GM21390 (cell line): Measurements from ENCODE around the gene C19orf38.
"Not testable (repeated sequence)": the region's sequence is repeated elsewhere in the genome, so short reads cannot be mapped to it uniquely, and the experiment has no call there.

Source experiments
- ATAC-seq: cut with Tn5 transposase; IDR thresholded peaks from one replicate; pipeline ENCODE4 v1.9.1; 2021; ENCODE audit not compliant: unreplicated experiment

Gene C19orf38

DNA sequence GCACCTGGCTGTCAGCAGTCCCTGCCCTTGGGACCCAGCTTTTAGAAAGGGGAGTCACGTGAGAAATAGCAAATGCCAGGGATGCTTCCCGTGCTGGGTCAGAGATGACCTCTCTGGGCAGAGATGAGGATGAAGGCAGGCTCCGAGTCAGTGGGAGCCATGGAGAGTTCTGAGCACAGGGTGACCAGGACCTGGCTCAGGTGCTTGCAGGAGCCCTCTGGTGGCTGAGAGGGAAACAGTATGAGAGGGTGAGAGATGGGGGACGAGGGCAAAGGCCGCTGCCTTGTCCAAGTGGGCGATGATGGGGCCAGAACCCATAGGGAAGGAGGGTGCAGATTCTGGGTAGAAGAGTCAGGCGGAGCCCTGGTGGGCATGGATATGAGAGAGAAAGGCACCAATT, 28.0 kb upstream of the C19orf38 start:
- ATAC-seq = no peak

DNA sequence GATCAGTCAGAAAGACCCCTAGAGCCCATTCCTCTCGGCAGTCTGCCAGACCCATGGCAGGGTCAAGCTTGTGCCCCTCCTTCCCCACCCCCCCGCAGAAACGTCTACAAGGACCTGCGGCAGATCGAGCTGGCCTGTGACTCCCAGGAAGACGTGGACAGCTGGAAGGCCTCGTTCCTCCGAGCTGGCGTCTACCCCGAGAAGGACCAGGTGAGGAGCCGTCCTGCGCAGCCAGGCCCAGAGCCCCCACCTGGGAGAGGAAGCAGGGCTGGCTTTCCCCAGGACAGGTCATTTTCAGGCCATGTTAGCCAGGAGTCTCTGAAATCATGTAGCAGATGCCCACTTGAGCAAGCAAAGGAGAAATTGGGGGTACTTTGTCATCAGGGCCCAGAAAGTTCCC, 24.5 kb upstream of the C19orf38 start:
- ATAC-seq = no peak

DNA sequence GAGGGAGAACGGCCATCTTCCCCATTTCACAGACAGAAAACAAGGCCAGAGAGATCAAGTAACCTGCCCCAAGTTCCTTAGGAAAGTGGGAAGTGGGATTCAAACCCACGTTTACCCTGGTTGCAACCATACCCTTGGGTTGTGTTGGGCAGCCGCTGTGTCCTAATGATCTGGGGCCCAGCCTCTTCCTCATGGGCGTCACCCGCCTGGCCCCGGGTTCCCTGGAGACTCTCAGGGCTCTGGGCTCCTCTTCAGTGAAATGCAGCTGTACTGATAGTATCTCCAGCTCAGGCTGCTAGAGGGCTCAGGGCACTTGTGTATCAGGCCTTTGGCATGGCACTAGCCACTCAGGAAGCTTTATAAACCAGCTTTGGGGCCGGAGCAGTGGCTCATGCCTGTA, 22.0 kb upstream of the C19orf38 start:
- no peak for ATAC-seq

DNA sequence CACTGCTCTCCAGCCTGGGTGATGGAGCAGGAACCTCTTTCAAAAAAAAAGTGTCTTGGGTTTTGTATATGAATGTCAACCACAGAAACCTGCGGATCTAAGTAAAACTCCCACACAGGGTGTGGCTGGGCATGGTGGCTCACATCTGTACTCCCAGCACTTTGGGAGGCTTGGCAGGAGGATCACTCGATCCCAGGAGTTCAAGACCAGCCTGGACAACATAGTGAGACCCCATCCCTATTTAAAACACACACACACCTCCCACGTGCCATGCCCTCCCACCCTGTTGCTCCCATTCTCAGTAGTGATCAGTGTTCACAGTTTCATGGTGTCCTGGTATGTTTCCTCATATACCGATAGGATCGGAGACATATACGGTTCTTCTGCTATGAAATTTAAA, 21.4 kb upstream of the C19orf38 start:
- no peak for ATAC-seq

GRCh38 chr19:10828981-10829821, 19.0 kb upstream of the C19orf38 start:
- ATAC-seq = no peak

DNA sequence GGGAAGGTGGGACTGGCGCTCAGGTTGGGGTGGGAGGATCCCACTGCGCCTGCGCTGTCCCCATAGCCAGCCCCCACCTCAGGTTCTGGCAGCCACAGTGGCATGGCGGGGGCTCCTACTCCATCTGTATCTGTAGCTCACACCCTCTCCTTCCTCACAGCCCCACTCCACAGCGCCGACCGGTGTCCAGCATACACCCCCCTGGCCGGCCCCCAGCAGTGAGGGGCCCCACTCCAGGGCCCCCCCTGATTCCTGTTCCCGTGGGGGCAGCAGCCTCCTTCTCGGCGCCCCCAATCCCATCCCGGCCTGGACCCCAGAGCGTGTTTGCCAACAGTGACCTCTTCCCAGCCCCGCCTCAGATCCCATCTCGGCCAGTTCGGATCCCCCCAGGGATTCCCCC, 18.2 kb upstream of the C19orf38 start:
- no peak for ATAC-seq

DNA sequence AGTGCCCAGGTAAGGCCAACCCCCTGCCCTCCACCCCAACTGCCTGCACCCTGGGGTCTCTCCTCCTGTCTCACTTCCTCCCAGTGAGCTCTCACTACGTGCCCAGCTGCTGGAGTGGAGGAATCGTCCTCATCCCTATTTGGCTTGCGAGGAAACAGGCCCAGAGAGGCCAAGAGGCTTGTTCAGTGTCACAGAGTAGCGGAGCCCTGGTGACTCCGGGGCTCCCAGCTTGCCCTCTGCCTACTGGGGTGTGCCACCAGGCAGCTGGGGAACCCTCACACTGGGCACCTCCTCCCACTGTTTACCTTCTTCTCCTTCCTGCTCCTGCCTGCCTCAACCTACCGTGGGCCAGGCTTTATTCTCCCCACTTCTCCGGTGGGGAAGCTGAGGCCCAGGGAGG, 17.8 kb upstream of the C19orf38 start:
- ATAC-seq = no peak

GRCh38 chr19:10830931-10831779, 17.1 kb upstream of the C19orf38 start:
- ATAC-seq = no peak

DNA sequence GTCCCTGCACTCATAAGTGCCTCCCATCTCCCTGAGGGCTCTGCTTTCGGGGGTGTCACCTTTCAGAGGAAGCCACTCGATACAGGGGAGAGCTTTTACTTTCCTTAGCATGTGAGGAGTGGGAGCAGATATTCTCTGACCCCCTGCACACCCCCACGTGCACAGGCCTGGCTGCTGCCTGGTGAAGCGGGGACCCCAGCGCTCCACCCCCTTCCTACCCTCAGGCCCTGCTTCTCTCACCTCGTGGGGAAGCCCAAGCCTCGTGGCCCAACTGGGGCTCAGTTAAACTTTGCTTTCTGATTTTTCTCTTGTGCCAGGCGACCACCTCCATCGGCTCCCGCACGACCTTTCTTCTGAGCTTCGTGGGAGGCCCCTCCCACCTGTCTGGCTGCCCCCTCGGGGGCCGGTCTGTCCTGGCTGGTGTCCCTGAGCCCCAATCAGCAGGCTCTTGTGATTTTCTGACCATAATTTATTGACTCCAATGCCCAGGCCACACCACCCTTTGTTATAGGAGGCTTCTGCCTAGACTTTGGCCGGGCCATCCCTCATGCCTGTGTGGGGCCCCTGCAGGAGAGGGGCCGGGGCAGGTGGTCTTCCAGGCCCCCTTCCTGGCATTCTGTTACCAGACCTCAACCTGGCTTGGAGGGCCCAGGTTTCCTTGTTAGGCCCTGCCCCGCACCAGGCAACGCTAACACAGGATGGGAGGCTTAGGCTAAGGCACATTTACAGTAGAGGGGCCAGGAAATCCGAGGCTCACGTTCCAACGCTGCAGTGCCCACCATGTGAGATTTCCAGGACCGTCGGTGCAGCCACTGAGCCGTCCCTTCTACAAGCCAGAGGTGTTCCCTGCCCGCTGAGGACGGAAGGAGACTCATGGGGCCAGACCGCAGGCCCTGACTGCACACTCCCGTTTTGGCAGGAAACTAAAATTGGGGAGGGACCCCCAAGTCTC, 16.0 kb upstream of the C19orf38 start:
- ATAC-seq = no peak

- no peak for ATAC-seq
Observed at GRCh38 chr19:10832939-10833296, 15.3 kb upstream of the C19orf38 start.

- no peak for ATAC-seq
Observed at GRCh38 chr19:10835089-10835753, 13.0 kb upstream of the C19orf38 start.

DNA sequence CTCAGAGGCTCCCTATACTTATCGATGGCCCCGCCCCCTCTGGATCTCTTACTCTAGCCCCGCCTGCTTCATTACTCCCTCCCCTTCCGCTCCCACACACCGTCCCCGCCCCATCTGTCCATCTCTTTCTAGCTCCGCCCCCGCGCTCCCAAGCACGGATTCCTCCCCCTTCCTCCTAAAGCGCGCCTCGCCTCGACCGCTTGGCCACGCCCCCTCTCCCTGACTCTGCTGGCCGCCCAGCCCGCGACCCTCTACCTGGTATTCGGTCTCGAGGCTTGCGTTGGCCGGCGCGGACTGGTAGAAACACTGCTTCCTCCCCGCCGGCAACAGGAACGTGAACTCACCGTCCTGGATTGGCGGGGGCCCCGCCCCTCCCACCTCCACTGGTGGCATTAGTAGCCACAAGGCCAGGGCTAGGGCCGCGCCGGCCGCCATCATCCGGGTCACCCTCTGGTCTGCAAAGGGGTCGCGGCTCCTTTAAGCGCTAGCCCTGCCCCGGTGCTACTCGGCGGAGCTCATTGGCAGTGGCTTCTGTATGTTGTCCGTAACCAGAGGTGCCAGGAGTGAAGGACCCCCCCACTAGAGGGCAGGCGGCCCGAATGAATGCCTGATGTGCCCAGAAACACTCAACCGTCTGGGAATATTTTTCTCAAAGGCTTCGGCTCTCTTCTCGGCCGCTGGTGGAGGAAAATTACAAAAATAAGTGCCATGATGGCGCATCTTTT, 12.3 kb upstream of the C19orf38 start, which contains the start of gene TMED1:
Gene TMED1 (minus strand): TSS at position 459 of the 725 bp plus-strand sequence. CDS start 21 bp downstream, at position 438.
- peak; percentile 80 for ATAC-seq

GRCh38 chr19:10836479-10837330, 11.5 kb upstream of the C19orf38 start:
- ATAC-seq = no peak

GRCh38 chr19:10837649-10838048, 10.6 kb upstream of the C19orf38 start:
- ATAC-seq = not testable (repeated sequence)

GRCh38 chr19:10838377-10838776, 9.8 kb upstream of the C19orf38 start:
- no peak for ATAC-seq

GRCh38 chr19:10839114-10840050, 8.8 kb upstream of the C19orf38 start:
- no peak for ATAC-seq

- no peak for ATAC-seq
Observed at GRCh38 chr19:10842788-10843187, 5.4 kb upstream of the C19orf38 start.
